ENCODE results near the gene CTNNA2.
"Not testable (repeated sequence)": the region's sequence is repeated elsewhere in the genome, so short reads cannot be mapped to it uniquely, and the experiment has no call there.

CTNNA2 gene

GRCh38 chr2:80203929-80204328, 691.1 kb downstream of the CTNNA2 start:
- H3K14ac ChIP-seq (ENCODE audit: low read length); H3K4ac ChIP-seq (ENCODE audit: low read depth, low read length); H3K27ac ChIP-seq (ENCODE audit: low read depth, low read length); H4K91ac ChIP-seq (ENCODE audit: low read depth, low read length); H4K12ac ChIP-seq (ENCODE audit: low read depth, low read length); H2AK5ac ChIP-seq (ENCODE audit: low read length); H3K27me3 ChIP-seq (ENCODE audit: insufficient read depth, low read length); H2BK120ac ChIP-seq (ENCODE audit: insufficient read depth, low read length, poor library complexity); H3K79me1 ChIP-seq (ENCODE audit: low read length); H3K9me3 ChIP-seq (ENCODE audit: insufficient read depth, low read depth, low read length); H3K23ac ChIP-seq (ENCODE audit: low read length); H3K4me1 ChIP-seq (ENCODE audit: control insufficient read depth in 1 of 2, insufficient read depth in 2 of 2, low read length in 2 of 2); H2BK5ac ChIP-seq (ENCODE audit: low read depth, low read length, poor library complexity); H2BK12ac ChIP-seq (ENCODE audit: low read length); H3K18ac ChIP-seq (ENCODE audit: low read length); H3K36me3 ChIP-seq (ENCODE audit: control insufficient read depth in 1 of 2, insufficient read depth in 2 of 2, low read length in 2 of 2); H4K8ac ChIP-seq (ENCODE audit: low read depth, low read length); H3K4me3 ChIP-seq (ENCODE audit: low read depth, low read length); H3K4me2 ChIP-seq (ENCODE audit: low read length); H3K79me2 ChIP-seq (ENCODE audit: control insufficient read depth, insufficient read depth, low read length, poor library complexity); H2AFZ ChIP-seq (ENCODE audit: insufficient read depth, low read length, poor library complexity); DNase-seq; H3K9ac ChIP-seq (ENCODE audit: low read length): not testable (repeated sequence)
- WGBS (ENCODE audit: extremely low coverage, insufficient coverage, insufficient read length): no CpG with 5 or more reads among the region's 4 CpGs

GRCh38 chr2:80205498-80205897, 692.6 kb downstream of the CTNNA2 start:
- Histone ChIP-seq H4K8ac (ENCODE audit: low read depth, low read length) (no peak overlapping the region), H2BK5ac (ENCODE audit: low read depth, low read length, poor library complexity) (no peak overlapping the region), H2BK12ac (ENCODE audit: low read length) (no peak overlapping the region), H3K27ac (ENCODE audit: low read depth, low read length) (no peak overlapping the region), H3K9me3 (ENCODE audit: insufficient read depth, low read depth, low read length) (peaks cover 3% of the 10 kb centered on the region), H3K14ac (ENCODE audit: low read length) (no peak overlapping the region), H3K4ac (ENCODE audit: low read depth, low read length) (no peak overlapping the region), H4K12ac (ENCODE audit: low read depth, low read length) (no peak overlapping the region), H3K4me1 (ENCODE audit: control insufficient read depth in 1 of 2, insufficient read depth in 2 of 2, low read length in 2 of 2) (no peaks in the 10 kb centered on the region), H3K79me2 (ENCODE audit: control insufficient read depth, insufficient read depth, low read length, poor library complexity) (no peaks in the 10 kb centered on the region), H4K91ac (ENCODE audit: low read depth, low read length) (no peak overlapping the region), H3K23ac (ENCODE audit: low read length) (no peak overlapping the region), H3K36me3 (ENCODE audit: control insufficient read depth in 1 of 2, insufficient read depth in 2 of 2, low read length in 2 of 2) (no peaks in the 10 kb centered on the region), H3K4me3 (ENCODE audit: low read depth, low read length) (no peak overlapping the region), H2AK5ac (ENCODE audit: low read length) (no peak overlapping the region), H3K4me2 (ENCODE audit: low read length) (no peak overlapping the region), H3K9ac (ENCODE audit: low read length) (no peak overlapping the region), H3K79me1 (ENCODE audit: low read length) (no peaks in the 10 kb centered on the region), H2BK120ac (ENCODE audit: insufficient read depth, low read length, poor library complexity) (no peak overlapping the region), H3K18ac (ENCODE audit: low read length) (no peak overlapping the region), H3K27me3 (ENCODE audit: insufficient read depth, low read length) (no peaks in the 10 kb centered on the region), H2AFZ (ENCODE audit: insufficient read depth, low read length, poor library complexity) (no peak overlapping the region)
- no CpG with 5 or more reads among the region's 2 CpGs for WGBS (ENCODE audit: extremely low coverage, insufficient coverage, insufficient read length)
- DNase-seq: no peak

DNA sequence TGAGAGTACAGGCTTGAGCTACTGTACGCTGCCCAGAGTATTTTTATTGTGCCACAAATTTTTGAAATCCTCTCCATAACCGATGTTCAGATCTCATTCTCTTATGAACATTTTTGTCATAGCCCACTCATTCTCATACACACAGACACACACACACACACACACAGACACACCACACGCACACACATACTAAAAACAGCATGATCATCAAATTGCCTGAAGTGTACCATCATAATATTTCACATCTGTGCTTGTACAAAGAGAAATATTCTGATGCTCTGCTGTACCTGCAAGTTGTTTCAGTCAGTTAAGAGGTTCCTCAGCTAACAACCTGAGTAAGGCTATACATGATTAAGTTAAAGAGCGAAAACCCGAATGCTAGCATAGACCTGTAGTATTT, 696.6 kb downstream of the CTNNA2 start:
- no peak overlapping the region for H3K18ac ChIP-seq (ENCODE audit: low read length)
- H4K8ac ChIP-seq (ENCODE audit: low read depth, low read length): no peak overlapping the region
- no peak overlapping the region for H2AK5ac ChIP-seq (ENCODE audit: low read length)
- H3K27ac ChIP-seq (ENCODE audit: low read depth, low read length): no peak overlapping the region
- DNase-seq: no peak
- no peaks in the 10 kb centered on the region for H3K27me3 ChIP-seq (ENCODE audit: insufficient read depth, low read length)
- no peak overlapping the region for H3K9ac ChIP-seq (ENCODE audit: low read length)
- no CpG with 5 or more reads among the region's 5 CpGs for WGBS (ENCODE audit: extremely low coverage, insufficient coverage, insufficient read length)
- no peak overlapping the region for H3K4me3 ChIP-seq (ENCODE audit: low read depth, low read length)
- H3K9me3 ChIP-seq (ENCODE audit: insufficient read depth, low read depth, low read length): no peaks in the 10 kb centered on the region
- H3K23ac ChIP-seq (ENCODE audit: low read length): no peak overlapping the region
- no peak overlapping the region for H4K91ac ChIP-seq (ENCODE audit: low read depth, low read length)
- H2AFZ ChIP-seq (ENCODE audit: insufficient read depth, low read length, poor library complexity): no peak overlapping the region
- no peak overlapping the region for H3K14ac ChIP-seq (ENCODE audit: low read length)
- no peaks in the 10 kb centered on the region for H3K79me2 ChIP-seq (ENCODE audit: control insufficient read depth, insufficient read depth, low read length, poor library complexity)
- H3K4me2 ChIP-seq (ENCODE audit: low read length): no peak overlapping the region
- no peaks in the 10 kb centered on the region for H3K79me1 ChIP-seq (ENCODE audit: low read length)
- no peak overlapping the region for H2BK120ac ChIP-seq (ENCODE audit: insufficient read depth, low read length, poor library complexity)
- H2BK12ac ChIP-seq (ENCODE audit: low read length): no peak overlapping the region
- H3K36me3 ChIP-seq (ENCODE audit: control insufficient read depth in 1 of 2, insufficient read depth in 2 of 2, low read length in 2 of 2): no peaks in the 10 kb centered on the region
- no peaks in the 10 kb centered on the region for H3K4me1 ChIP-seq (ENCODE audit: control insufficient read depth in 1 of 2, insufficient read depth in 2 of 2, low read length in 2 of 2)
- no peak overlapping the region for H3K4ac ChIP-seq (ENCODE audit: low read depth, low read length)
- H2BK5ac ChIP-seq (ENCODE audit: low read depth, low read length, poor library complexity): no peak overlapping the region
- no peak overlapping the region for H4K12ac ChIP-seq (ENCODE audit: low read depth, low read length)

- Histone ChIP-seq H4K8ac (ENCODE audit: low read depth, low read length) (no peak overlapping the region), H3K4me3 (ENCODE audit: low read depth, low read length) (no peak overlapping the region), H3K4ac (ENCODE audit: low read depth, low read length) (no peak overlapping the region), H4K91ac (ENCODE audit: low read depth, low read length) (no peak overlapping the region), H3K27me3 (ENCODE audit: insufficient read depth, low read length) (no peaks in the 10 kb centered on the region), H3K36me3 (ENCODE audit: control insufficient read depth in 1 of 2, insufficient read depth in 2 of 2, low read length in 2 of 2) (no peaks in the 10 kb centered on the region), H3K4me2 (ENCODE audit: low read length) (no peak overlapping the region), H4K12ac (ENCODE audit: low read depth, low read length) (no peak overlapping the region), H3K23ac (ENCODE audit: low read length) (no peak overlapping the region), H2AK5ac (ENCODE audit: low read length) (no peak overlapping the region), H2AFZ (ENCODE audit: insufficient read depth, low read length, poor library complexity) (no peak overlapping the region), H3K14ac (ENCODE audit: low read length) (no peak overlapping the region), H3K18ac (ENCODE audit: low read length) (no peak overlapping the region), H2BK120ac (ENCODE audit: insufficient read depth, low read length, poor library complexity) (no peak overlapping the region), H3K9ac (ENCODE audit: low read length) (no peak overlapping the region), H3K4me1 (ENCODE audit: control insufficient read depth in 1 of 2, insufficient read depth in 2 of 2, low read length in 2 of 2) (no peaks in the 10 kb centered on the region), H2BK5ac (ENCODE audit: low read depth, low read length, poor library complexity) (no peak overlapping the region), H2BK12ac (ENCODE audit: low read length) (no peak overlapping the region), H3K27ac (ENCODE audit: low read depth, low read length) (no peak overlapping the region), H3K79me1 (ENCODE audit: low read length) (no peaks in the 10 kb centered on the region), H3K79me2 (ENCODE audit: control insufficient read depth, insufficient read depth, low read length, poor library complexity) (no peaks in the 10 kb centered on the region), H3K9me3 (ENCODE audit: insufficient read depth, low read depth, low read length) (peaks cover 2% of the 10 kb centered on the region)
- DNase-seq: no peak
Observed at GRCh38 chr2:80217446-80217845, 704.6 kb downstream of the CTNNA2 start.

GRCh38 chr2:80222644-80223043, 709.8 kb downstream of the CTNNA2 start:
- Histone ChIP-seq H2AFZ (ENCODE audit: insufficient read depth, low read length, poor library complexity) (no peak overlapping the region), H3K9me3 (ENCODE audit: insufficient read depth, low read depth, low read length) (peaks cover 3% of the 10 kb centered on the region), H4K12ac (ENCODE audit: low read depth, low read length) (no peak overlapping the region), H3K79me2 (ENCODE audit: control insufficient read depth, insufficient read depth, low read length, poor library complexity) (no peaks in the 10 kb centered on the region), H2BK12ac (ENCODE audit: low read length) (no peak overlapping the region), H3K4ac (ENCODE audit: low read depth, low read length) (no peak overlapping the region), H3K36me3 (ENCODE audit: control insufficient read depth in 1 of 2, insufficient read depth in 2 of 2, low read length in 2 of 2) (no peaks in the 10 kb centered on the region), H3K9ac (ENCODE audit: low read length) (no peak overlapping the region), H3K4me2 (ENCODE audit: low read length) (no peak overlapping the region), H4K8ac (ENCODE audit: low read depth, low read length) (no peak overlapping the region), H3K27me3 (ENCODE audit: insufficient read depth, low read length) (no peaks in the 10 kb centered on the region), H4K91ac (ENCODE audit: low read depth, low read length) (no peak overlapping the region), H3K79me1 (ENCODE audit: low read length) (no peaks in the 10 kb centered on the region), H2BK120ac (ENCODE audit: insufficient read depth, low read length, poor library complexity) (no peak overlapping the region), H3K14ac (ENCODE audit: low read length) (no peak overlapping the region), H3K4me1 (ENCODE audit: control insufficient read depth in 1 of 2, insufficient read depth in 2 of 2, low read length in 2 of 2) (no peaks in the 10 kb centered on the region), H2BK5ac (ENCODE audit: low read depth, low read length, poor library complexity) (no peak overlapping the region), H3K23ac (ENCODE audit: low read length) (no peak overlapping the region), H3K4me3 (ENCODE audit: low read depth, low read length) (no peak overlapping the region), H3K27ac (ENCODE audit: low read depth, low read length) (no peak overlapping the region), H2AK5ac (ENCODE audit: low read length) (no peak overlapping the region), H3K18ac (ENCODE audit: low read length) (no peak overlapping the region)
- DNase-seq: no peak
- no CpG with 5 or more reads among the region's 2 CpGs for WGBS (ENCODE audit: extremely low coverage, insufficient coverage, insufficient read length)
